Stomach (tissue), 4 donors: Measurements from ENCODE around the gene NOL12.

ENCODE experiments used
- CTCF ChIP-seq, 7 experiments: fragments of 450-650 bp in 4 of 7; fragments of 200-600 bp in 3 of 7; sonication (generic) in 3 of 7; IDR thresholded peaks; one replicate each; pipeline ENCODE4 v1.5.1; 2016 to 2019; ENCODE audit warnings: antibody characterized with exemption in 7 of 7, control low read depth in 2 of 7, mild to moderate bottlenecking in 1 of 7
- POLR2A ChIP-seq, 4 donors: fragments of 450-650 bp; IDR thresholded peaks; one replicate each; pipeline ENCODE4 v1.6.1; 2016; ENCODE audit warnings: antibody characterized with exemption in 4 of 4, control low read depth in 2 of 4, mild to moderate bottlenecking in 1 of 4, moderate library complexity in 1 of 4
- POLR2AphosphoS5 ChIP-seq, 3 donors: sonication (generic); formaldehyde crosslinking; IDR thresholded peaks; one replicate each; pipeline ENCODE4 v1.6.1; 2016; ENCODE audit warnings: antibody characterized with exemption in 3 of 3

- TF ChIP-seq CTCF (IDR thresholded peaks at IDR 0.05) (no peak), POLR2AphosphoS5 (IDR thresholded peaks at IDR 0.05) (no peak), POLR2A (IDR thresholded peaks at IDR 0.05) (no peak)
Measured at GRCh38 chr22:37714634-37715033, 28.5 kb downstream of the NOL12 start.
